Lung (tissue), 12 donors: Measurements from ENCODE around the gene CACNA1C. TPM values are rescaled to one million over a fixed set of nuclear protein-coding genes. Genes with fewer than 3 reads are reported as not detected.
A peak's percentile ranks its signal among the peaks of the same experiment; 100 is the strongest.

ENCODE experiments used
- ATAC-seq: fragments of 200-7000 bp; cut with Tn5 transposase; one replicate; pipeline ENCODE4 v1.9.1; 2020; ENCODE audit warnings: moderate number of reproducible peaks; ENCODE audit not compliant: insufficient read depth, low FRiP score
- DNase-seq, 3 donors: peaks; one replicate each; pipeline ENCODE4 v3.0.0-alpha.2; 2013 to 2017
- H3K27ac ChIP-seq, 2 donors: one replicate each; pipeline ENCODE4 v1.5.1; 2013; ENCODE audit warnings: mild to moderate bottlenecking in 2 of 2, moderate library complexity in 2 of 2, control low read depth in 1 of 2, inconsistent platforms in 1 of 2, low read depth in 1 of 2, low read length in 1 of 2
- H3K27me3 ChIP-seq, 3 donors: one replicate each; pipeline ENCODE4 v1.5.1; 2013; ENCODE audit warnings: low read length in 2 of 3; ENCODE audit not compliant: control insufficient read depth in 3 of 3, insufficient read depth in 3 of 3
- H3K36me3 ChIP-seq, 4 donors: one replicate each; pipeline ENCODE4 v1.5.1; 2013; ENCODE audit warnings: low read length in 4 of 4, mild to moderate bottlenecking in 1 of 4, moderate library complexity in 1 of 4; ENCODE audit not compliant: control insufficient read depth in 4 of 4, insufficient read depth in 4 of 4
- H3K4me1 ChIP-seq, 5 donors: one replicate each; pipeline ENCODE4 v1.5.1; 2013; ENCODE audit warnings: low read length in 5 of 5, mild to moderate bottlenecking in 2 of 5, moderate library complexity in 1 of 5; ENCODE audit not compliant: control insufficient read depth in 5 of 5, insufficient read depth in 5 of 5
- H3K4me3 ChIP-seq: one replicate; pipeline ENCODE4 v1.5.1; 2013; ENCODE audit warnings: mild to moderate bottlenecking, control low read depth, moderate library complexity
- H3K9ac ChIP-seq, 2 donors: one replicate each; pipeline ENCODE4 v1.5.1; 2013; ENCODE audit warnings: low read length in 2 of 2, control low read depth in 1 of 2; ENCODE audit not compliant: insufficient read depth in 1 of 2
- H3K9me3 ChIP-seq, 4 donors: one replicate each; pipeline ENCODE4 v1.5.1; 2013; ENCODE audit warnings: low read length in 3 of 4, mild to moderate bottlenecking in 1 of 4, moderate library complexity in 1 of 4; ENCODE audit not compliant: control insufficient read depth in 4 of 4, insufficient read depth in 3 of 4
- CTCF ChIP-seq: IDR thresholded peaks from 2 replicates; pipeline ENCODE4 v1.5.1; 2012; ENCODE audit warnings: mild to moderate bottlenecking; ENCODE audit errors: control extremely low read depth, extremely low read depth
- WGBS, 2 donors: extraction: QIAGEN DNeasy Blood & Tissue Kit; methylation state at CpG; one replicate each; pipeline ENCODE4 v1.1.7; 2013; 5-methylcytosine and 5-hydroxymethylcytosine counted together
- polyA plus RNA-seq, 2 donors: library from polyadenylated mRNA; stranded (reverse); fragments of 200-250 nt; gene quantifications; one replicate each; pipeline ENCODE4 v1.2.1, GENCODE V29; 2013
- total RNA-seq, 2 donors: library from RNA; depleted of rRNA in 1 of 2; stranded (reverse); fragments of >200 nt in 1 of 2; gene quantifications; one replicate each; pipeline ENCODE4 v1.2.1, GENCODE V29; 2014 to 2021
- donor health status: control.
- donor health status: control.
- donor health status: Bipolar disorder and iron deficiency.
- donor health status: healthy.
- donor health status: DM: yes; HTN: yes; CAD: no.

Gene CACNA1C
- total and polyA plus RNA-seq, 4 donors = 3.2 to 17.5 (median 7.5) TPM

DNA sequence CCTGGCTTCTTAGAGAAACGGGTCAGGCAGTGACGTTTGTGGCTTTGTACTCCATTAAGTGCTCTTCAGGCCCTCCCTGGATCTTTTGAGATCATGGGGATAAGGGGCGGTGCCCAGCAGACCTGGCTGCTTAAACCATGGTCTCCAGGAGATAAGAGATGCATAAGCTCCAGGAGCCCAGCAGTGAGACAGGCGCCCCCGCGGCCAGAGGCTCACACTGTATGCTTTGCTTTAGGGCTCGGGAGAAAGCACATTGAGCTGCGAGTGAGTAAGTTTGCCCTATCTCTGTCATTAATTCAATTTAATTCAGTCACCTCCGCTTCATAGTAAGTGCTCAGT, 359.5 kb downstream of the CACNA1C start:
- Histone ChIP-seq H3K4me3 (no peak overlapping the region), H3K36me3 (no peaks in the 10 kb centered on the region), H3K27me3 (no peaks in the 10 kb centered on the region), H3K4me1 (no peaks in the 10 kb centered on the region), H3K9me3 (no peaks in the 10 kb centered on the region), H3K9ac (no peak overlapping the region), H3K27ac (no peak overlapping the region)
- WGBS, 2 donors = 72 to 86% methylated on average over 9 of the region's 9 CpGs
- no peak for ATAC-seq
- no peak for TF ChIP-seq CTCF
- peak in 1 of 3 donors; percentile 21 for DNase-seq

DNA sequence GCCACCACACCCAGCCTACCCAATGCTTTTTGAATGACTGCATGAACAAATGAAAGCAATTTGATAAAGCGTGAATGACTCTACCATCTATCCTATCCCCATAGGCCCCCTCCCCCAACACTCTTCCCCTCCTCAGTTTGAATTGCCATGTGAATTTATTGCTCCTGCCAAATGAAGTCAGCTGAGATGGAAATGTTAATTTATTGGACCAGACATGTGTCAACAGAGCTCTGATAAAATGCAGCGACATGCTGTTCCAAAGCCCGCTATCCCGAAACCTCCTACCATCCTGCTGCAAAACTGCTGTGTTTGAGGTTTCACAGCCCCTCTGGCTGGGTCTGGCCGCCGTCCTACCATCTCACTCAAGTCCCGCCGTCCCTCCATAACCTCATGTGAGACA, 360.5 kb downstream of the CACNA1C start:
- DNase-seq (no peak), ATAC-seq (no peak)
- Histone ChIP-seq H3K27me3 (no peaks in the 10 kb centered on the region), H3K4me3 (no peak overlapping the region), H3K9me3 (no peaks in the 10 kb centered on the region), H3K36me3 (no peaks in the 10 kb centered on the region), H3K9ac (no peak overlapping the region), H3K4me1 (no peaks in the 10 kb centered on the region), H3K27ac (peak overlapping the region in 1 of 2 donors; percentile 0)
- 91 to 97% methylated on average over 8 of the region's 8 CpGs for WGBS, 2 donors
- no peak for TF ChIP-seq CTCF

- Histone ChIP-seq H3K4me3 (no peak overlapping the region), H3K9me3 (no peaks in the 10 kb centered on the region), H3K27ac (peak overlapping the region in 1 of 2 donors; percentile 0), H3K27me3 (no peaks in the 10 kb centered on the region), H3K36me3 (no peaks in the 10 kb centered on the region), H3K4me1 (no peaks in the 10 kb centered on the region), H3K9ac (no peak overlapping the region)
- 69 to 74% methylated on average over 13 of the region's 13 CpGs for WGBS, 2 donors
- ATAC-seq (no peak), DNase-seq (no peak)
- no peak for TF ChIP-seq CTCF
Measured at GRCh38 chr12:2413999-2414792, 361.4 kb downstream of the CACNA1C start.
